ENCODE measurements around the gene AXIN1.

DNA sequence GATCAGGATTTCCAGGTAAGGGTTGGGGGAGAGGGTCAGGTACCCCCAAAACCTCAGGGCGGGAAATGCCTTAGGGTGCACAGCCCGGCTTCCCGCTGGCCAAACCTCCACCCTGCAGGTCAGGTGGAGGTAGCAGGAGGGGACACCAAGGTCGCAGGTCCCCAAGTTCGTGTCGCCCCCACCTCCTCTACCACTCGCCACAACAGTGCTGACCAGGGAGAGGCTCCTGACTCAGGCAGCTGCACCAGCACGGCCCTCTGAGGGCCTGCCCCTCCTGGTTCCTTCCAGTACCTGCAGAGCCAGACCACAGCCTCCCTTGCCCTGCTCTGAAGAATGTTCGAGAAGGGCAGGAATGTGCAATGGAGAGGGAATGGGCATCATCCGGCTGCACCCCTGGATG is 14.0 kb upstream of the AXIN1 start:
- TF ChIP-seq, protein P1, sequence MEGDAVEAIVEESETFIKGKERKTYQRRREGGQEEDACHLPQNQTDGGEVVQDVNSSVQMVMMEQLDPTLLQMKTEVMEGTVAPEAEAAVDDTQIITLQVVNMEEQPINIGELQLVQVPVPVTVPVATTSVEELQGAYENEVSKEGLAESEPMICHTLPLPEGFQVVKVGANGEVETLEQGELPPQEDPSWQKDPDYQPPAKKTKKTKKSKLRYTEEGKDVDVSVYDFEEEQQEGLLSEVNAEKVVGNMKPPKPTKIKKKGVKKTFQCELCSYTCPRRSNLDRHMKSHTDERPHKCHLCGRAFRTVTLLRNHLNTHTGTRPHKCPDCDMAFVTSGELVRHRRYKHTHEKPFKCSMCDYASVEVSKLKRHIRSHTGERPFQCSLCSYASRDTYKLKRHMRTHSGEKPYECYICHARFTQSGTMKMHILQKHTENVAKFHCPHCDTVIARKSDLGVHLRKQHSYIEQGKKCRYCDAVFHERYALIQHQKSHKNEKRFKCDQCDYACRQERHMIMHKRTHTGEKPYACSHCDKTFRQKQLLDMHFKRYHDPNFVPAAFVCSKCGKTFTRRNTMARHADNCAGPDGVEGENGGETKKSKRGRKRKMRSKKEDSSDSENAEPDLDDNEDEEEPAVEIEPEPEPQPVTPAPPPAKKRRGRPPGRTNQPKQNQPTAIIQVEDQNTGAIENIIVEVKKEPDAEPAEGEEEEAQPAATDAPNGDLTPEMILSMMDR (conservative IDR thresholded peaks at IDR 0.05; ENCODE audit: low read depth, low read length) = no peak
- no peak for TF ChIP-seq EZH2phosphoT487 (IDR thresholded peaks at IDR 0.05; ENCODE audit: borderline replicate concordance, low read length)
- no peak for TF ChIP-seq EZH2 (IDR thresholded peaks at IDR 0.05; ENCODE audit: low read length, unreplicated experiment)

Data from PC-3 (cell line).